HEK293 (cell line): ENCODE results near the gene SLC9C1.

Experiments
- CTCF ChIA-PET: fragments of 350-600 bp; formaldehyde crosslinking; extraction: SDS; loops from one replicate; lab custom pipeline; 2021; ENCODE audit warnings: antibody characterized with exemption; lab: Yijun Ruan, JAX
- POLR2A ChIA-PET: fragments of 300-600 bp; formaldehyde crosslinking; extraction: SDS; loops from one replicate; lab custom pipeline; 2020; ENCODE audit warnings: antibody characterized with exemption, inconsistent platforms; lab: Yijun Ruan, JAX
- H3K27ac ChIP-seq: fragments of 200-500 bp; sonication (Bioruptor generic); 2 replicates; pipeline ENCODE4 v1.5.1; 2014; ENCODE audit warnings: low read depth, low read length, control low read depth, inconsistent platforms; ENCODE audit errors: extremely low read depth
- H3K36me3 ChIP-seq, 2 experiments: fragments of 200-500 bp in 1 of 2; sonication (Bioruptor generic) in 1 of 2; 1 replicate in 1 of 2; 2 replicates in 1 of 2; pipeline ENCODE4 v1.5.1; 2014 to 2017; ENCODE audit warnings: inconsistent platforms in 2 of 2, low read length in 2 of 2; ENCODE audit not compliant: control insufficient read depth in 2 of 2, insufficient read depth in 1 of 2
- H3K4me1 ChIP-seq: fragments of 200-500 bp; sonication (Bioruptor generic); 2 replicates; pipeline ENCODE4 v1.5.1; 2014; ENCODE audit warnings: mild to moderate bottlenecking, low read length, inconsistent platforms; ENCODE audit not compliant: control insufficient read depth, insufficient read depth
- H3K4me3 ChIP-seq: 2 replicates; pipeline ENCODE4 v1.5.1; 2011; ENCODE audit warnings: low read depth, mild to moderate bottlenecking, control low read depth, low read length, moderate library complexity
- H3K9me3 ChIP-seq: fragments of 200-500 bp; sonication (Bioruptor generic); 2 replicates; pipeline ENCODE4 v1.5.1; 2014; ENCODE audit warnings: low read depth, low read length, inconsistent platforms; ENCODE audit not compliant: control insufficient read depth, insufficient read depth
- KLF16 ChIP-seq: fragments of 450-650 bp; formaldehyde crosslinking; IDR thresholded peaks from 2 replicates; pipeline ENCODE4 v1.5.1; 2017; ENCODE audit warnings: missing biosample characterization, missing genetic modification characterization
- PRDM1 ChIP-seq: fragments of 450-650 bp; formaldehyde crosslinking; IDR thresholded peaks from 2 replicates; pipeline ENCODE4; 2016; ENCODE audit warnings: missing biosample characterization, missing genetic modification characterization
- REPIN1 ChIP-seq: fragments of 450-650 bp; formaldehyde crosslinking; IDR thresholded peaks from 2 replicates; pipeline ENCODE4 v1.5.1; 2017; ENCODE audit warnings: missing biosample characterization, missing genetic modification characterization, low read depth
- ZNF121 ChIP-seq: fragments of 450-650 bp; formaldehyde crosslinking; IDR thresholded peaks from 2 replicates; pipeline ENCODE4 v1.5.1; 2016; ENCODE audit warnings: missing biosample characterization, missing genetic modification characterization
- ZNF175 ChIP-seq: fragments of 450-650 bp; formaldehyde crosslinking; IDR thresholded peaks from 2 replicates; pipeline ENCODE4 v1.5.1; 2016; ENCODE audit warnings: missing biosample characterization, missing genetic modification characterization
- ZNF214 ChIP-seq: fragments of 450-650 bp; formaldehyde crosslinking; IDR thresholded peaks from 2 replicates; pipeline ENCODE4 v1.5.1; 2017; ENCODE audit warnings: missing biosample characterization, mild to moderate bottlenecking, missing genetic modification characterization, borderline replicate concordance
- ZNF266 ChIP-seq: fragments of 450-650 bp; formaldehyde crosslinking; IDR thresholded peaks from 2 replicates; pipeline ENCODE4 v1.5.1; 2016; ENCODE audit warnings: missing biosample characterization, missing genetic modification characterization, low read depth
- ZNF311 ChIP-seq: fragments of 450-650 bp; formaldehyde crosslinking; IDR thresholded peaks from 2 replicates; pipeline ENCODE4 v1.5.1; 2017; ENCODE audit warnings: missing biosample characterization, missing genetic modification characterization, borderline replicate concordance
- ZNF335 ChIP-seq: fragments of 450-650 bp; formaldehyde crosslinking; conservative IDR thresholded peaks from 2 replicates; pipeline ENCODE4 v1.5.1; 2016; ENCODE audit warnings: missing biosample characterization, missing genetic modification characterization
- ZNF394 ChIP-seq: fragments of 450-650 bp; formaldehyde crosslinking; IDR thresholded peaks from 2 replicates; pipeline ENCODE4 v1.5.1; 2016; ENCODE audit warnings: missing biosample characterization, missing genetic modification characterization, mild to moderate bottlenecking, moderate library complexity, borderline replicate concordance
- ZNF433 ChIP-seq: fragments of 450-650 bp; formaldehyde crosslinking; IDR thresholded peaks from 2 replicates; pipeline ENCODE4 v1.5.1; 2016; ENCODE audit warnings: missing biosample characterization, missing genetic modification characterization, low read depth
- ZNF544 ChIP-seq: fragments of 450-650 bp; formaldehyde crosslinking; IDR thresholded peaks from 2 replicates; pipeline ENCODE4 v1.5.0; 2017; ENCODE audit warnings: missing biosample characterization, missing genetic modification characterization
- ZNF660 ChIP-seq: fragments of 450-650 bp; IDR thresholded peaks from 2 replicates; pipeline ENCODE4 v1.5.1; 2018; ENCODE audit warnings: missing biosample characterization, mild to moderate bottlenecking, missing genetic modification characterization
- ZNF768 ChIP-seq: fragments of 450-650 bp; formaldehyde crosslinking; IDR thresholded peaks from 2 replicates; pipeline ENCODE4 v1.5.1; 2018; ENCODE audit warnings: missing biosample characterization, mild to moderate bottlenecking, missing genetic modification characterization
- TF ChIP-seq, protein P1 (sequence below): fragments of 450-650 bp; formaldehyde crosslinking; IDR thresholded peaks from 2 replicates; pipeline ENCODE4 v1.5.1; 2016; ENCODE audit warnings: missing biosample characterization, missing genetic modification characterization, borderline replicate concordance
- TF ChIP-seq, protein P2 (sequence below): fragments of 450-650 bp; formaldehyde crosslinking; IDR thresholded peaks from 2 replicates; pipeline ENCODE4 v1.5.1; 2017; ENCODE audit warnings: missing biosample characterization, missing genetic modification characterization
- TF ChIP-seq, protein P3 (sequence below): fragments of 450-650 bp; formaldehyde crosslinking; IDR thresholded peaks from 2 replicates; pipeline ENCODE4 v1.5.1; 2016; ENCODE audit warnings: missing biosample characterization, missing genetic modification characterization

The SLC9C1 gene

DNA sequence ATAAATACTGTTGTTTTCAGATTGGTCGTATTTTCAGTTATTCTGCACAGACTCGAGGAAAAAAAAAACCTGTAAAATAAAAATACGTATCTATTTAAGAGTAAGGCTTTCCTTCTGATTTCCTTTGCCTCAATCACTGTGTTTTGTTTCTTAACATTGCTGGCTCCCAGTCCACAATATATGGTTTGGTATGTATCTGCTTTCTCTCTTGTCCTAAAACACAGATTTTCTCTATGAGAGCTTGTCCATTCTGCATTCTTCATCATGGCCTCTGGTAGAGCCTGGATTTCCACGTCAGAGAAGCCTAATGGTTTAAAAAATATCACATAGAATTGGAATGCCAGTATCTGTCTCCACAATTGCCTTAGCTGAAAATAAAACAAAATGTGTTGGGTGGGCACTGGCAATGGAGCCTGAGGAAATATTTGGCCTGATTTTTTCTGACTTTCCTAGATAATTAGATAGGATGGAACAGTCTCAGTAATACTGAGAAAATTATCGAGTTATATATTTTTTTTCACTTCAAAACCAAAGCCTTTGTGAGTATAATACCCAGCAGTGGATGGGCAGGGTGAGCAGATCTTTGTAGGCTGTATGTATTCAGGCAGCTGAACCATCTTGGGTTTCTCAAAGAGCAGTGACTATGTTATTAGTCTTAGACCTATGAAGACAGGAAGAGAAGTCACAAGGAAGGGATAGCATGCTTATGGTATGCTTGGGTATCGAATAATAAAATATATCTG lies 40.8 kb upstream of the SLC9C1 start:
- ChIA-PET POLR2A (no interaction called here), CTCF (interaction anchor here (0.6 to 3.0 kb wide), 5 partner anchors 41 to 618 kb away, joined by 3 to 12 read pairs (median 3); partner anchors contain the start of gene SLC9C1)
- no peaks in the 10 kb centered on the region for H3K9me3 ChIP-seq
- H3K27ac ChIP-seq = no peak overlapping the region
- TF ChIP-seq ZNF433 (tag by site-specific recombination) = no peak
- TF ChIP-seq ZNF544 (tag by site-specific recombination) = no peak
- TF ChIP-seq ZNF335 (tag by site-specific recombination) = no peak
- no peak for TF ChIP-seq ZNF660 (tag by site-specific recombination)
- no peak for TF ChIP-seq REPIN1 (tag by site-specific recombination)
- TF ChIP-seq ZNF311 (tag by site-specific recombination) = no peak
- TF ChIP-seq ZNF175 (tag by site-specific recombination) = no peak
- TF ChIP-seq ZNF121 (tag by site-specific recombination) = no peak
- TF ChIP-seq ZNF394 (tag by site-specific recombination) = no peak
- TF ChIP-seq, protein P1, sequence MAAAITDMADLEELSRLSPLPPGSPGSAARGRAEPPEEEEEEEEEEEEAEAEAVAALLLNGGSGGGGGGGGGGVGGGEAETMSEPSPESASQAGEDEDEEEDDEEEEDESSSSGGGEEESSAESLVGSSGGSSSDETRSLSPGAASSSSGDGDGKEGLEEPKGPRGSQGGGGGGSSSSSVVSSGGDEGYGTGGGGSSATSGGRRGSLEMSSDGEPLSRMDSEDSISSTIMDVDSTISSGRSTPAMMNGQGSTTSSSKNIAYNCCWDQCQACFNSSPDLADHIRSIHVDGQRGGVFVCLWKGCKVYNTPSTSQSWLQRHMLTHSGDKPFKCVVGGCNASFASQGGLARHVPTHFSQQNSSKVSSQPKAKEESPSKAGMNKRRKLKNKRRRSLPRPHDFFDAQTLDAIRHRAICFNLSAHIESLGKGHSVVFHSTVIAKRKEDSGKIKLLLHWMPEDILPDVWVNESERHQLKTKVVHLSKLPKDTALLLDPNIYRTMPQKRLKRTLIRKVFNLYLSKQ (tag by site-specific recombination) = no peak
- no peak for TF ChIP-seq ZNF266
- H3K4me1 ChIP-seq = no peaks in the 10 kb centered on the region
- H3K4me3 ChIP-seq = no peak overlapping the region
- H3K36me3 ChIP-seq = no peaks in the 10 kb centered on the region

DNA sequence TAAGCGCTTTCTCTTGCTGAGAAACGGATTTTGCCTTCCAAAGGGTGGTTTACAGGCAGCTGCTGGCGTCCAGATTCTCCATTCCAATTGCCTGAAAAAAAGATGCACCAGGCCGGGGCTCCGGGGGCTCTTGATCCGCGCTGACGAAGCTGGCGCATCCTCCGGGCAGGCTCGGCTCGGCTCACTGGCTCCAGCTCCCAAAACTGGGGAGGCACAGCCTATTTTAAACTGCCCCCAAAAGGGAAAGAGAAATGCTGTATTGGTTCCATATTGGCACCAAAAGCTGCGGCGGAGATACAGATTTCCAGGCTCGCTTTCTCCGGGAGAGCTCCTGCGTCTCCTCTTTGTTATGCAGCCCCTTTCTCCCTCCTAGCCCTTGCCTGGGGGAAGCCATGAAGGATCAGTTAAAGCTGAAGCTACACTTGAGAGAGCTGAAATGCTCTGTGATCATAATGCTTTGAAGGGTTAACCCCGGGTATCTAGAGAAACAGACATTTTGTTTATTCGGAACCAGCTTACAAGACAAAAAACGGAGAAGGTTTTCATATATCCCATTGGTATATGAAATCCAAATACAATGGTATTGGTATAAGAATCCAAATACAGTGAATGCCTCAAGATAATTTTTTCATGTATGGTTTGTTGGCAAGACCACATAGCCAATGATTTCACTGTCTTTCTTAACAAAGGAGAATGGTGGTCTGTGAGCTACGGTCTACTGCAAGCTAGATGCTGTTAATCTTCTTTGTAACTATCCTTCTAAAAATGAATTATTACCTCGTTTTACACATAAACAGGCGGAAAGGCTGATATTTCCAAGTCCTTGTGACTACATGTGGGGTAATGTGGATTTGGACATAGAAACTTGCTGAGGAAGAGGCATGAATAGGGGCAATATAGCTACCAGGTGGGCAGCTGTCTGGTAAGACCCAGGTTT lies 39.6 kb upstream of the SLC9C1 start:
- POLR2A ChIA-PET = no interaction called here
- no peak overlapping the region for H3K27ac ChIP-seq

DNA sequence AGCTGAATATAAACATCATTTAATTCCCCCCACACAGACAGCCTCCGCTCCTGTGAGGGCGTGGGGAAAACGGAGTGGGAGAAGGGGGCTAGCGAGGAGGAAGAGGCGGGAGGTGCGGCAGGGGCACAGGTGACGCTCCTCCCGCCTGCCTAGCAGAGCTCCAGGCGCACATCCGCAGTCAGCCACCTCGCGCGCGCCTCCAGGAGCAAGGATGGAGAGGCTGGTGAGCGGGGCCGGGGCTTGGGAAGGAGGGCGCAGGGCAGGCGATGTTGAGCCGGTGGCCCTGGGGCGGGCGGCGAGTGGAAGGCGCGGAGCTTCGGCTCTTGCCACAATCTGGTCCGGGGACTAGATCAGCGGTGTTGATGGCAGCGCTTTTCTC lies 39.0 kb upstream of the SLC9C1 start, which contains the start of gene CD200:
Gene CD200 (plus strand): TSS at position 155 of the 379 bp plus-strand sequence. CDS start 57 bp downstream, at position 212.
- CTCF ChIA-PET = interaction anchor here (0.6 to 3.0 kb wide), 4 partner anchors 13 to 193 kb away, joined by 3 to 12 read pairs (median 3); no protein-coding TSS in a partner anchor
- POLR2A ChIA-PET = no interaction called here
- H3K4me3 ChIP-seq = peak within 1 kb of the TSS; percentile 42
- TF ChIP-seq, protein P1 (tag by site-specific recombination) = no peak
- TF ChIP-seq PRDM1 (tag by site-specific recombination) = no peak
- TF ChIP-seq, protein P2, sequence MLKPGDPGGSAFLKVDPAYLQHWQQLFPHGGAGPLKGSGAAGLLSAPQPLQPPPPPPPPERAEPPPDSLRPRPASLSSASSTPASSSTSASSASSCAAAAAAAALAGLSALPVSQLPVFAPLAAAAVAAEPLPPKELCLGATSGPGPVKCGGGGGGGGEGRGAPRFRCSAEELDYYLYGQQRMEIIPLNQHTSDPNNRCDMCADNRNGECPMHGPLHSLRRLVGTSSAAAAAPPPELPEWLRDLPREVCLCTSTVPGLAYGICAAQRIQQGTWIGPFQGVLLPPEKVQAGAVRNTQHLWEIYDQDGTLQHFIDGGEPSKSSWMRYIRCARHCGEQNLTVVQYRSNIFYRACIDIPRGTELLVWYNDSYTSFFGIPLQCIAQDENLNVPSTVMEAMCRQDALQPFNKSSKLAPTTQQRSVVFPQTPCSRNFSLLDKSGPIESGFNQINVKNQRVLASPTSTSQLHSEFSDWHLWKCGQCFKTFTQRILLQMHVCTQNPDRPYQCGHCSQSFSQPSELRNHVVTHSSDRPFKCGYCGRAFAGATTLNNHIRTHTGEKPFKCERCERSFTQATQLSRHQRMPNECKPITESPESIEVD (tag by site-specific recombination) = no peak

More for the DNA sequence above, 39.6 kb upstream of the SLC9C1 start:
- H3K4me3 ChIP-seq = peak overlapping the region; percentile 42
- TF ChIP-seq KLF16 (tag by site-specific recombination) = no peak
- TF ChIP-seq ZNF214 (tag by site-specific recombination) = no peak
- TF ChIP-seq, protein P3, sequence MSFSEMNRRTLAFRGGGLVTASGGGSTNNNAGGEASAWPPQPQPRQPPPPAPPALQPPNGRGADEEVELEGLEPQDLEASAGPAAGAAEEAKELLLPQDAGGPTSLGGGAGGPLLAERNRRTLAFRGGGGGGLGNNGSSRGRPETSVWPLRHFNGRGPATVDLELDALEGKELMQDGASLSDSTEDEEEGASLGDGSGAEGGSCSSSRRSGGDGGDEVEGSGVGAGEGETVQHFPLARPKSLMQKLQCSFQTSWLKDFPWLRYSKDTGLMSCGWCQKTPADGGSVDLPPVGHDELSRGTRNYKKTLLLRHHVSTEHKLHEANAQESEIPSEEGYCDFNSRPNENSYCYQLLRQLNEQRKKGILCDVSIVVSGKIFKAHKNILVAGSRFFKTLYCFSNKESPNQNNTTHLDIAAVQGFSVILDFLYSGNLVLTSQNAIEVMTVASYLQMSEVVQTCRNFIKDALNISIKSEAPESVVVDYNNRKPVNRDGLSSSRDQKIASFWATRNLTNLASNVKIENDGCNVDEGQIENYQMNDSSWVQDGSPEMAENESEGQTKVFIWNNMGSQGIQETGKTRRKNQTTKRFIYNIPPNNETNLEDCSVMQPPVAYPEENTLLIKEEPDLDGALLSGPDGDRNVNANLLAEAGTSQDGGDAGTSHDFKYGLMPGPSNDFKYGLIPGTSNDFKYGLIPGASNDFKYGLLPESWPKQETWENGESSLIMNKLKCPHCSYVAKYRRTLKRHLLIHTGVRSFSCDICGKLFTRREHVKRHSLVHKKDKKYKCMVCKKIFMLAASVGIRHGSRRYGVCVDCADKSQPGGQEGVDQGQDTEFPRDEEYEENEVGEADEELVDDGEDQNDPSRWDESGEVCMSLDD (tag by site-specific recombination) = no peak
- no peak for TF ChIP-seq ZNF768 (tag by site-specific recombination)
- H3K9me3 ChIP-seq = no peaks in the 10 kb centered on the region
- H3K4me1 ChIP-seq = no peaks in the 10 kb centered on the region
- CTCF ChIA-PET = interaction anchor here (0.6 to 3.0 kb wide), 7 partner anchors 14 to 197 kb away, joined by 3 to 12 read pairs (median 3); partner anchors contain the start of gene SLC9C1
- no peaks in the 10 kb centered on the region for H3K36me3 ChIP-seq

More for the DNA sequence above, 39.0 kb upstream of the SLC9C1 start, which contains the start of gene CD200:
- no peak within 1 kb of the TSS for H3K27ac ChIP-seq
- no peaks in the 10 kb centered on the region for H3K36me3 ChIP-seq
- H3K9me3 ChIP-seq = no peaks in the 10 kb centered on the region
- H3K4me1 ChIP-seq = no peaks in the 10 kb centered on the region
